BLaER1 (cell line): ENCODE results near the gene TRIM52.

ENCODE experiments used
- H3K27ac ChIP-seq: shearing (Covaris generic); formaldehyde crosslinking; 2 replicates; pipeline ENCODE4 v1.8.1; 2022
- H3K27me3 ChIP-seq: shearing (Covaris generic); formaldehyde crosslinking; 2 replicates; pipeline ENCODE4 v1.8.1; 2022
- H3K36me3 ChIP-seq: shearing (Covaris generic); formaldehyde crosslinking; 2 replicates; pipeline ENCODE4 v1.8.1; 2022
- H3K4me1 ChIP-seq: shearing (Covaris generic); formaldehyde crosslinking; 2 replicates; pipeline ENCODE4 v1.8.1; 2022
- H3K4me2 ChIP-seq: shearing (Covaris generic); formaldehyde crosslinking; 2 replicates; pipeline ENCODE4 v1.8.1; 2022
- H3K4me3 ChIP-seq: shearing (Covaris generic); formaldehyde crosslinking; 2 replicates; pipeline ENCODE4 v1.8.1; 2022
- H3K9ac ChIP-seq: shearing (Covaris generic); formaldehyde crosslinking; 2 replicates; pipeline ENCODE4 v1.8.1; 2022
- H3K9me3 ChIP-seq: shearing (Covaris generic); formaldehyde crosslinking; 2 replicates; pipeline ENCODE4 v1.8.1; 2022
- H4K20me1 ChIP-seq: shearing (Covaris generic); formaldehyde crosslinking; 2 replicates; pipeline ENCODE4 v1.8.1; 2022
- Cebpa-rat ChIP-seq: shearing (Covaris generic); IDR thresholded peaks from 2 replicates; pipeline ENCODE4 v1.8.1; 2022

Gene TRIM52

DNA sequence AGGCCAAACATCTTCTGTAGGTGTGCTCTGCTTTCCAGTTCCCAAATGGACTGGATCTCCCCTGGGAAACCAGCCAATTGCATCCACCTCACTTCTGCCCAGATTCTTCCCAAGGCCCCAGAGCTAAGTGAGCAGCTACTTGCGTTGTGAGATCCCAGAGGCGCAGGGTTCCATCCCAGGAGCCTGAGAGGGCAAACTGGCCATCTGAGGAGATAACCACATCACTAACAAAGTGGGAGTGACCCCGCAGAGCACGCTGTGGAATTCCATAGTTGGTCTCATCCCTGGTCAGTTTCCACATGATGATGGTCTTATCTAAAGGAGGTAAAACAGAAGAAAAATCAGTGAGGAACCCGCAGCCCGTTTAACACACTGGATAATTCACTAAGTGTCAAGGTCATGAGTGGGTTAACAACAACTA is 18.9 kb downstream of the TRIM52 start:
- Histone ChIP-seq H3K4me1 (peaks cover 57% of the 10 kb centered on the region), H3K9ac (peak overlapping the region; percentile 100), H3K36me3 (peaks cover 62% of the 10 kb centered on the region), H4K20me1 (peaks cover 68% of the 10 kb centered on the region), H3K9me3 (no peaks in the 10 kb centered on the region), H3K4me2 (peak overlapping the region; percentile 98), H3K27ac (peak overlapping the region; percentile 97), H3K4me3 (peak overlapping the region; percentile 97), H3K27me3 (no peaks in the 10 kb centered on the region; the same call in 1 of the 2 replicates)
- no peak for TF ChIP-seq Cebpa-rat

DNA sequence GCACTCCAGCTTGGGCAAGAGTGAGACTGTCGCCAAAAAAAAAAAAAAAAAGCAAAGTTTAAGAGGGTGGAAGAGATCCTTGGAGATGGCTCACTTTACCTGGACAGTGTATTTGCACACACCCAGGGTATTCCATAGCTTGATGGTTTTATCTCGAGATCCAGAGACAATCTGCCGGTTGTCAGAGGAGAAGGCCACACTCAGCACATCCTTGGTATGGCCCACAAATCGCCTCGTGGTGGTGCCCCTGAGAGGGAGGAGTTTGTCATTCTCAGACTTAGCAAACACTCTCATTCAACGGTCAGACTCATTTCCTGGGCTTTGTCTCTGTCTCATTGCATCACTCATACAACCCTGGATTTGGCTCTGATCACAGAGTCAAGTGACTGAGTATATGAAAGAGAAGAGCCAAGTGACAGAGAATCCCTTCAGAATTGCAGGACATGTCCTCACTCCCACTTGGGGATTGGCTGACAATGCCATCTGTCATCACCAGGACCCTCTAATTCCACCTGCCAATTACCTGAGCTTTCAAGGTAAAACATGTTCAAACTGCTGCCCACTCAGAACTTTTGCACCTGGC is 19.5 kb downstream of the TRIM52 start:
- no peaks in the 10 kb centered on the region for H3K9me3 ChIP-seq
- peaks cover 56% of the 10 kb centered on the region for H3K4me1 ChIP-seq
- H3K27me3 ChIP-seq = no peaks in the 10 kb centered on the region; the same call in 1 of the 2 replicates
- H3K36me3 ChIP-seq = peaks cover 67% of the 10 kb centered on the region
- peak overlapping the region; percentile 97 for H3K4me3 ChIP-seq
- H4K20me1 ChIP-seq = peaks cover 70% of the 10 kb centered on the region
- peak overlapping the region; percentile 97 for H3K27ac ChIP-seq
- peak overlapping the region; percentile 100 for H3K9ac ChIP-seq
- TF ChIP-seq Cebpa-rat = peak; percentile 52; the same call in 1 of the 2 replicates
- peak overlapping the region; percentile 98 for H3K4me2 ChIP-seq

DNA sequence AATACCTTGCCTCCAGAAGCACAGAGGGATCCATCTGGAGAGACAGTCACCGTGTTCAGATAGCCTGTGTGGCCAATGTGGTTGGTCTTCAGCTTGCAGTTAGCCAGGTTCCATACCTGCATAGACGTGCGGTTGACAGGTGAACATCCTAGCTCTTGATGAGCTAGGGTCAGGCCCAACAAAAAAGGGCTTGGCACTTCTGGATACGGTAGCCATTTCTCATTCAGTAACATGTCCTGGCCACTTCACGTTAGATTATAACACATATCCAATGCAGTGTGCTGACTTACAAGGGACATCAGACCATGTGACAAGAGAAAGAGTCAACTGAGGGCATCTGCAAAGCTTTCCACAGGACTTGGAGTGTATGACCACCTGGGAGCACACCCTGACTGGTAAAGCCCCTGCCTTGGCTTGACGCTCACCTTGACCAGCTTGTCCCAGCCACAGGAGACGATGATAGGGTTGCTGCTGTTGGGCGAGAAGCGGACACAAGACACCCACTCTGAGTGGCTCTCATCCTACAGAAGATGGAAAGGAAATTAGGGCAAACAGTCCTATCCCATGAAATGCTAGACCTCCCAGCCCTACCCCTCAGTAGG is 21.8 kb downstream of the TRIM52 start:
- no peak overlapping the region for H3K27ac ChIP-seq
- no peak overlapping the region for H3K4me3 ChIP-seq
- H3K27me3 ChIP-seq = no peaks in the 10 kb centered on the region; the same call in 1 of the 2 replicates
- H3K4me2 ChIP-seq = peak overlapping the region; percentile 98; the same call in 1 of the 2 replicates
- H3K9ac ChIP-seq = no peak overlapping the region
- TF ChIP-seq Cebpa-rat = no peak
- H4K20me1 ChIP-seq = peaks cover 93% of the 10 kb centered on the region
- peaks cover 48% of the 10 kb centered on the region for H3K4me1 ChIP-seq
- peaks cover 89% of the 10 kb centered on the region for H3K36me3 ChIP-seq
- H3K9me3 ChIP-seq = no peaks in the 10 kb centered on the region

- peaks cover 98% of the 10 kb centered on the region for H3K36me3 ChIP-seq
- H3K4me2 ChIP-seq = no peak overlapping the region
- peaks cover 98% of the 10 kb centered on the region for H4K20me1 ChIP-seq
- no peak for TF ChIP-seq Cebpa-rat
- H3K27me3 ChIP-seq = no peaks in the 10 kb centered on the region; the same call in 1 of the 2 replicates
- peaks cover 59% of the 10 kb centered on the region for H3K4me1 ChIP-seq
- H3K9ac ChIP-seq = no peak overlapping the region
- H3K4me3 ChIP-seq = no peak overlapping the region
- no peaks in the 10 kb centered on the region for H3K9me3 ChIP-seq
- H3K27ac ChIP-seq = no peak overlapping the region
Observed at GRCh38 chr5:181237729-181238385, 23.1 kb downstream of the TRIM52 start.

- Histone ChIP-seq H3K9me3 (no peaks in the 10 kb centered on the region), H3K4me3 (no peak overlapping the region), H3K9ac (no peak overlapping the region), H3K27ac (no peak overlapping the region), H3K4me2 (no peak overlapping the region), H3K4me1 (peaks cover 55% of the 10 kb centered on the region), H3K36me3 (peaks cover 98% of the 10 kb centered on the region), H4K20me1 (peaks cover 96% of the 10 kb centered on the region), H3K27me3 (no peaks in the 10 kb centered on the region; the same call in 1 of the 2 replicates)
- TF ChIP-seq Cebpa-rat = no peak
Observed at GRCh38 chr5:181236954-181237641, 23.8 kb downstream of the TRIM52 start.

GRCh38 chr5:181236471-181236870 is 24.5 kb downstream of the TRIM52 start:
- H3K27ac ChIP-seq = no peak overlapping the region
- peaks cover 90% of the 10 kb centered on the region for H4K20me1 ChIP-seq
- no peaks in the 10 kb centered on the region; the same call in 1 of the 2 replicates for H3K27me3 ChIP-seq
- H3K4me2 ChIP-seq = no peak overlapping the region
- peaks cover 98% of the 10 kb centered on the region for H3K36me3 ChIP-seq
- no peaks in the 10 kb centered on the region for H3K9me3 ChIP-seq
- H3K4me3 ChIP-seq = no peak overlapping the region
- H3K4me1 ChIP-seq = peaks cover 51% of the 10 kb centered on the region
- no peak for TF ChIP-seq Cebpa-rat
- H3K9ac ChIP-seq = no peak overlapping the region

GRCh38 chr5:181235689-181236366 is 25.1 kb downstream of the TRIM52 start:
- no peak overlapping the region for H3K4me2 ChIP-seq
- no peak for TF ChIP-seq Cebpa-rat
- peaks cover 98% of the 10 kb centered on the region for H3K36me3 ChIP-seq
- peak overlapping the region; percentile 57 for H3K27ac ChIP-seq
- H3K27me3 ChIP-seq = no peaks in the 10 kb centered on the region; the same call in 1 of the 2 replicates
- H3K4me3 ChIP-seq = no peak overlapping the region
- no peak overlapping the region for H3K9ac ChIP-seq
- H3K4me1 ChIP-seq = peaks cover 51% of the 10 kb centered on the region
- no peaks in the 10 kb centered on the region for H3K9me3 ChIP-seq
- H4K20me1 ChIP-seq = peaks cover 84% of the 10 kb centered on the region

GRCh38 chr5:181235323-181235688 is 25.6 kb downstream of the TRIM52 start:
- H3K36me3 ChIP-seq = peaks cover 97% of the 10 kb centered on the region
- no peak overlapping the region for H3K9ac ChIP-seq
- no peak overlapping the region for H3K4me3 ChIP-seq
- no peaks in the 10 kb centered on the region; the same call in 1 of the 2 replicates for H3K27me3 ChIP-seq
- no peak overlapping the region for H3K4me2 ChIP-seq
- no peaks in the 10 kb centered on the region for H3K9me3 ChIP-seq
- TF ChIP-seq Cebpa-rat = no peak
- H3K27ac ChIP-seq = peak overlapping the region; percentile 57
- peaks cover 79% of the 10 kb centered on the region for H4K20me1 ChIP-seq
- H3K4me1 ChIP-seq = peaks cover 52% of the 10 kb centered on the region

DNA sequence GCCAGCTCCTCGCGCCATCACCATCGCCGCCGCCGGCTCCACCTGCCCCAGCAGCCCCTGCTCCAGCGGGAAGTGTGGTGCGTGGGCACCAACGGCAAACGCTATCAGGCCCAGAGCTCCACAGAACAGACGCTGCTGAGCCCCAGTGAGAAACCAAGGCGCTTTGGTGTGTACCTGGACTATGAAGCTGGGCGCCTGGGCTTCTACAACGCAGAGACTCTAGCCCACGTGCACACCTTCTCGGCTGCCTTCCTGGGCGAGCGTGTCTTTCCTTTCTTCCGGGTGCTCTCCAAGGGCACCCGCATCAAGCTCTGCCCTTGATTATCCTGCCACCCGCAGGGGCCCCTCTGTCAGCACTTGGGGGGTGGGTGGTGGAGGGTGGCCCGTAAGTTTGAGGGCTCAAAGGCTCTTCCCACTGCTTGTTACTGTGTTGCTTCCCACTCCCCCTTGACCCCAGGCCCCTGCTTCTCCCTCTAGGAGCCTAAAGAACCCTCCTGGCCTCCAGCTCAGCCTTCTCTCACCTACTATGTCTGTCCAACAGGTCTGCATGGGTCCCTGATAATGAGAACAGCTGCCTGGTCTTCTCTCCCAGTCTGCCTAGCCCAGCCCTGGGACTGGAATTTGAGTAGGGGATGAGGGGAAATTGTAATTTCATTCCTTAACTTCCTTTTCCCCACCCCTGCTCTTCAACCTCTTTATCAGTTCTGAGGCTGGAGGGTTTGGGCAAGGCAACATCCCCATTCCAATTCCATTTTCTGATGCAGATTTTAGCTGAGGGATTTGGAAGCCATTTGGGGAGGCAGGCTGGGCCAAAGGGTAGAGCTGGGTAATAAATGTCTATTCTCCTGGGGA is 26.3 kb downstream of the TRIM52 start:
- H3K27ac ChIP-seq = peak overlapping the region; percentile 30; the same call in 1 of the 2 replicates
- H3K4me1 ChIP-seq = peaks cover 53% of the 10 kb centered on the region
- no peak for TF ChIP-seq Cebpa-rat
- H3K36me3 ChIP-seq = peaks cover 90% of the 10 kb centered on the region
- peaks cover 72% of the 10 kb centered on the region for H4K20me1 ChIP-seq
- H3K4me2 ChIP-seq = no peak overlapping the region
- H3K9me3 ChIP-seq = no peaks in the 10 kb centered on the region
- no peak overlapping the region for H3K4me3 ChIP-seq
- H3K27me3 ChIP-seq = no peaks in the 10 kb centered on the region; the same call in 1 of the 2 replicates
- no peak overlapping the region for H3K9ac ChIP-seq
